NCI-H187 treated with DMSO at 0.1 percent for 48 hours (cell line): ENCODE measurements around the gene TBC1D8.

ENCODE experiments used
- DNase-seq: peaks from one replicate; lab custom pipeline; 2025; lab: John Stamatoyannopoulos, UW

Gene TBC1D8

DNA sequence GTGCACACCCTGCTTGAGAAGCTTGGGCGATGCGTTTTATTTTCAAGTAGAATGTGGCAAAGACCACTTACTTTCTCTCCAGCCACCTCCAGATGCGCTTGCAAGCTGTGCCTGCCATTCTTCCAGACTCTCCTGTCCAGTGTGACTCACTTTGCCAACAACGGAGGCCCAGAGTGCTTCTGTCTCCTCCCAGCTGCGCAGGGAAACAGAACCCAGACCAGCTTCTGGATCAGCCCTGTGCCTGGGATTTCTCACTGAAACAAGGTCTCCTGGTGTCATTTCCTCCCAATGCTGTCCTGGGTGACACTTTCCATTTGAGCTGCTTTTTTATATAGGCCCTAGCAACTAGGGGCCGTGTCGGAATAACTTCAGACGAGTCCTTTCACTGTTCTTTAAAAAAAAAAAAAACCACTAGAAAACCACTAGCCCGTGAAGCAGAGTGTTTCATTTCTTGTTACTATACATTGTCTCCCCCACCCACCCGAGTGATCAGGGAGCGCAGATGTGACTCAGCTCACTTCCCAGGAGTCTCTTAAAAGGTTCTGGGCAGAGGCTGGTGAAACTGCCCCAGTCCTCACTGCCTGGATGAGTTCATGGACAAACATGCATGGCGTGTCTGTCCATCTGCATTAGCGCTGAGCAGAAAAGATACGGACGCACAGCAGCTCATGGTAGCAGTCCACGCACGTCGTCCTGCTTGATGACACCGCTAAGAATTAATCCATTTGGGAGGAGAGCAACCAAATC lies 174.4 kb downstream of the TBC1D8 start:
- DNase-seq = no peak

DNA sequence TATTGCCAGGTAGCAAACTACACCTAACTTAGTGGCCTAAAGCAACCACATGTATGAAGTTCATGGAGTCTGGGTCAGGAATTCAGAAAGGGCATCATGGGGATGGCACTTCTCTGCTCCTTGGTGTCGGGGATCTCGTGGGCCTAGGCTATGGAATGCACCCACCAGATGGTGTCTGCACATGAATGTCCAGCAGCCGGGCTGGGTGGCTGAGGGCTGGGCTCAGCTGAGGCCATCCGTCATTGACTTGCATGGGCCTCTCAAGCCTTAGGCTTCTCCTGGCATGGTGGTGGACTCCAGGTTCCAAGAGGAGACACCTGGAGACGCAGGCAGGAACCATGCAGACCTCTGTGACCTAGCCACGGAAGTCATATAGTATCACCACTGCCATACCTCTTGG lies 175.1 kb downstream of the TBC1D8 start:
- no peak for DNase-seq

DNA sequence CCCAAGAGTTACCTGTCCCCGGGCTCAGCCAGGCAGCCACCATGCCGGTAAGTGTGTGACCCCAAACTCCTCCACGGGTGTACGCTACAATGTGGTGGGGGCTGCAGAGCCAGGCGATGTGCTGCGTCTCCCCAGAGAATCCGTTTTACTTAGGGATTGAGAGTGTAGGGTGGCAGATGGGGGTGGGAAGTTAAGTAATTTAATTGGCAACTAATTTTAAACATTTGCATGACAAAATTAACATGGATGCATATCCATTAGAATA lies 175.7 kb downstream of the TBC1D8 start:
- DNase-seq = no peak

DNA sequence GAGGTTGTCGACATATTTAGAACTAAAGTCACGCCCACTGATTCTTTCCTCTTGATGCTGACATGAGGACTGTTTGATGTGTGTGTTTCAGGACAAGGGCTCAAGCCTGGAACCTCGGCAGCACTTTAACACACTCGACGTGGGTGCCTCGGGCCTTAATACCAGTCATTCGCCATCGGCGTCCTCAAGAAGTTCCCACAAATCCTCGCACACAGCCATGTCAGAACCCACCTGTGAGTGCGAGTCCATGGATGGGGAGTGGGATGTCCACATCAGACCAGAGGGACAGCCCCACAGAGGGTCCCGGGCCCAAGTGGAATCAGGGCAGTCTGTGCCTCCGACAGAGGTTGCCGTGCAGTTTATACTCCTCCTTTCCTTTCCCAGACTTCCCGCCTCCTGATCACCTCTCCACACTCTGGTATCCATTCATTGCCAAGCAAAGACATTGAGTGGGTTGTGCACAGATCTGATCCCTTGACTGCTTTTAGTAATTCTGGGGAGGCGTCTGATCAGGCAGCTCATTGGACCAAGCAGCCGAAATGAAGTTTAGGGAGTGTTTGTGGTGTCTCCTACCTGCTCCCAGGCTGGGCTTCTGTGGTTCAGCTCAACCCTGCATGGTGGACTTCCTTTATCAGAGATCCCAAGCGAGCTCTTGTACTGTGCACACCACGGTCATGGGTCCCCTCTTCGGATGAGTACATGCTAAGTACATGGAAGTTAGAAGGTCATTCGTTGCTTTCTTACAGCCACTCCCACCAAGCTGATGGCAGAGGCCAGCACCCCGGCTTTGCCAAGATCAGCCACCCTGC lies 176.3 kb downstream of the TBC1D8 start:
- no peak for DNase-seq

DNA sequence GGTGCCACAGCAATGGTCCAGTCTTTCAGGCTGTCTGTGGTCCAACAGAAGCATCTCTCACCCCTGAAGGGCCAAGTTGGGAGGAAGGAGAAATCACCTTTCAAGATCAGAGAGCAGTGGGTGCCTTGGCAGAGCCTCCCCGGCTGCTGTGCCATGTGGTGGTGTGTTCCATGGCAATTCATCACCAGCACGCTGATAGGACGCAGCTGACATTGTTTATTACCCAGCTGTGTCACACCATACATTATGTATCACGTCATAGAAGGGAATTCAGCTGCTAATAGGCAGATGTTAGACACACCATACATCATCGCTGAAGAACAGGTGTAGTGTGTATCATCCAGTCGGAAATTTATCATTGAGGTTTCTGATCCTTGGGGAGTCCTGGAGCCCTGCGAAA lies 178.7 kb downstream of the TBC1D8 start:
- DNase-seq = no peak

DNA sequence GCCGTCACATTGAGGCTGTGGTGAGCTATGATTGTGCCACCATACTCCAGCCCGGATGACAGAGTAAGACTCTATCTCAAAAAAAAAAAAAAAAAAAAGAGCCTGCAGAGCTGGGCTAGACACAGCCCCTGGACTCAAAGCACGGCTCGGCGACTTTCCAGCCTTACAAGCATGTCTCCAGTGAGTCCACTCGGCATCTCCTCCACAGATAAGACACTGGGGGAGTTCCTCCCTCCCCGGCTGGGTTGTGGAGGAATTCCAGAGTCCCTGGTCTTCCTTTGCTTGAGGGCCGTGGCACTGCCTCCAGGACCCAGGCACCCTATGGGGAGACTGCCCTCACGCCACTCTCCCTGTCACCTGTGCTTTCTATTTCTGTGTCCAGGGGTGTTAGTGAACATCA lies 180.0 kb downstream of the TBC1D8 start:
- no peak for DNase-seq

DNA sequence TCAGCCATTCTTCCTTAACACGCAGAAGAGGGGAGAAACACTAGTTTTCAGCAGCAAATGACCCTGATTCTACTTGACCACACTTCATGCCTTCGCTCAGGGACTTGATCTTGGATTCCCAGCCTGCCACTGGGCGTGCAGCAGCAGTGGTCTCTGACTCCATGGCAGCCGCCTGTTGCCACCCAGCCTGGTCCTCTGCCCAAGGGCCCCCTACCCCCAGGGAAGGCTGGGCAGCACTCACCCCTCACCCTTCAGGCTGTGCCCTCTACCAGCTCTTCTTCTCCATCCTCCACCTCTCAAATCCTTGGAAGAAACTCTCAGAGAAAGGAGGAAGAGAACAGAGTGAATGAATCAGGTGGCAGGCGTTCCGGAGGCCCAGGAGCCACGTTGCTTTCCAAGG lies 181.2 kb downstream of the TBC1D8 start:
- DNase-seq = no peak

DNA sequence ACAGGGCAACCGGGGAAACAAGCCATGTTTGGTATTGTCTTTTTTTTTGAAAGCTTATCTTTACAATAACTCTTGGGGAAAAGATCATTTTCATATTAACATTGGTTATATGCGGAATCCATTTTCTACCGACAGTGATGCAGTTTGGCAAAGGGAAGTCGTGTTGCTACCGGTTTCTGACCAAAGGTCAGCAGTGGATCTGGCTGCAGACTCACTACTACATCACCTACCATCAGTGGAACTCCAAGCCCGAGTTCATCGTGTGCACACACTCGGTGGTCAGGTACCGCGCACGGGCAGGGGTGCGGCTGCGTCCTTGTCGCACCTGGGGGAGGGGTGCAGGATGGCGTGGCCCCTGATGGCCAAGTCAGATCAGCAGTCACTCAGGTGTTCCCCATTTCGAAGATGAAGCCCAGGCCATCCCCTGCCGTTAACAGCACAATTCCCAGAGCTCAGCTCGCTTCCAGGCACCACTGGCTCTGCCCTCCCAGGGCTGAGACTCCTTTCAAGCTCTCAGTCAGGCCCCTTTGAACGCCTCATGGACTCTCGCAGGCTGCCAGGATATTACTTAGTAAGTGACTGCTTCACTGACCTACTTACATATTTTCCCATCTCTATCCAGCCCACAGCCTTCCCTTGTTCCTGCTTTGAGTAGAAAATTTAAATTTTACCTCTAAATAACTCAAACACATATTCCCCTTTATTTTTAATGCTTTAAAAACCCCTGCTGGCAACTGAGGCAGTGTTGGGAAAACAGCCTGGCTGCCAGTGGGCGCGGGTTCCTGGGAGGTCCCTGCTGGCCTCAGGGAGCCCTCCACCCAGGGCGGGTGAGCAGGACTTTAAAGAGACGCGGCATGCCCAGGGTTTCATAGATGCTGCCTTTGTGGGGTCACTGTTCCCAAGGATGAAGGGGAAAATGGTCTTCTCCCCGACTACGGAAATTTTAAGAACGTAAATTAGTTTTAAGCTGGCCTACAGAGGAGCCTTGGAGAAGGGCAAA lies 182.7 kb downstream of the TBC1D8 start:
- DNase-seq = no peak

DNA sequence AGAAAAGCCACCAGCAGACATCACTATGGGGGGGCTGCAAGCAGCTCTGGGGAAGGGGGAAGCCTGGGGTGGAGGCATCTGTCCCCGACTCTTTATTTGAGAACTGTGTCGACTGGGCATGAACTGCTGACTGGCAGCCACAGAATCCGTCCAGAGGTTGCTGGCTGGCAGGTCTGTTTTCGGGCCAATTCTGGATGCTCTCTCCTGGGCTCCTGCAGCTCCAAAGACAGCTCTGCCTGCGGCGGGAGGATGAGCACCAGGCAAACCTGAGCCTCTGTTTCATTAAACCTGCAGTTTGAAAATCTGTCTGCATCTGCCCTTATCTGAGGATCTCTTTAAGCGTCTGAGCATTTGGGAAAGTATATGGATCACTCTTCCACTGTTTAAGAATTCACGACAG lies 183.5 kb downstream of the TBC1D8 start:
- no peak for DNase-seq

DNA sequence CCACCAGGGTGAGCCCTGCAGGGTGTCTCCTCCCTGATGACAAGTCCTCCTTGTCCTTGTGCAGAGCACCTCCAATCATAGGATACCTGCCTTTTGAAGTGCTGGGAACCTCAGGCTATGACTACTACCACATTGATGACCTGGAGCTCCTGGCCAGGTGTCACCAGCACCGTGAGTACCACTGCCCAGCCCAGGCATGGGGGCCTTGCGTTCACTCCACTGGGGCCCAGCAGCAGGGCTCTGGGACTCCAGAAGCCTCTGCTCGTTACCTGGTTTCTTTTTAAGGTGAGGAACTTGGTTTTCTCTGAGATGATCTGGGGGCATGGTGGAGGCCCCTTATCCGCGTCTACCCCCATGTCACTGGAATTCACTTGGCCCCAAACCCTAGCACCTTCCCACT lies 185.6 kb downstream of the TBC1D8 start:
- no peak for DNase-seq

DNA sequence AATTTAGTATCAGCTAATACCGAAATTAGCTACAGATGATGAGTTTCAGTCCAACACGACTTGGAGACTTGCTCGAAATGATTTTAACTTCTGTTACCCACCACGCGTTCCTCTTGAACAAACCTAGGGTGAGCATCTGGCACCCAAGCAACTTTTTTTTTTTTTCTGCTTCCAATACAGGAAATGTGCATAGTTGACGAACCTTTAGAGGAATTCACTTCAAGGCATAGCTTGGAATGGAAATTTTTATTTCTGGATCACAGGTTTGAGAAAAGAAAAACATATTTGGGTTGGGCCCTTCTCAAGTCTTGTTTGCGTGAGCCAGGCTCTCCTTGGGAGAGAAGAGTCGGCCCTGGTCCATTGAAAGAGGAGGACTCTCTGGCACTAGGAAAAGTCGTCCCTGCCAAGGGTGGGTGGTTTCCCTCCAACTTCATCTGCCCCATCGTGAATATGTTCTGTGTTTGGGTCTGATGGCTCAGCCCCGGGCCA lies 186.5 kb downstream of the TBC1D8 start:
- no peak for DNase-seq

DNA sequence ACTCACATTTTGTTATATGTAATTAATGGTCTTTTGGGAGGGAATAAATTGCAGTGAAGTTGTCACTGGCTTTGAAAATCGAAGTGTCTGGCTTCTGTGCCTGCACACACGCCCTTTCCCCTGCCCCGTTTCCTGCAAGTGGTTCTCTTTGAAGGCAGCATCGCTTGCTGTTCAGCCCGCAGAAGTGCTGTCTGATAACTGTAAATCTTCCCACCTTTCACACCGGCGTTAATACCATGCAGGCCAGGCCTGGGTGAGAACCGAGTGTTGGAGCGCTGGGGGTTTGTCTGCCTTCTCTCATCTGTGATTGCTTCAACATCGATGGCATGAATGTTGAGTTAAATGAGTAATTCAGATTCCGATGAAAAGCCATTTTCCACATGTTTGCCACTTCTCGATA lies 187.0 kb downstream of the TBC1D8 start:
- no peak for DNase-seq

DNA sequence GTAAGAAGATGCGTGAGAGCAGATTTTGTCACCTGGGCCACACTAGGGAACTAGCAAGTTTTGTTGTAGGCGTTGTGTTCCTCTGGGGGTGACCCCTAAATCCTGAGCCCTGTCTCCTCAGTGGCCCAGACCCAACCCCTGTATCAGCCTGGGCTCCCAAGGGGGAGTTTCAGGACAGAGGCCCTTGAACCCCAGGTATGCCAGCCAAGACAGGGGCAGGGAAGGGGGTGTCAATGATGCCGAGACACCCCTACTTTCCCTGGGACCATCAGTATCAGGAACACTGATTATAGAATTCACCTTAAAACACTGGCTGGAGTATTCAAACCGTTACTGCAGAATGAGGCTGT lies 188.2 kb downstream of the TBC1D8 start:
- no peak for DNase-seq

DNA sequence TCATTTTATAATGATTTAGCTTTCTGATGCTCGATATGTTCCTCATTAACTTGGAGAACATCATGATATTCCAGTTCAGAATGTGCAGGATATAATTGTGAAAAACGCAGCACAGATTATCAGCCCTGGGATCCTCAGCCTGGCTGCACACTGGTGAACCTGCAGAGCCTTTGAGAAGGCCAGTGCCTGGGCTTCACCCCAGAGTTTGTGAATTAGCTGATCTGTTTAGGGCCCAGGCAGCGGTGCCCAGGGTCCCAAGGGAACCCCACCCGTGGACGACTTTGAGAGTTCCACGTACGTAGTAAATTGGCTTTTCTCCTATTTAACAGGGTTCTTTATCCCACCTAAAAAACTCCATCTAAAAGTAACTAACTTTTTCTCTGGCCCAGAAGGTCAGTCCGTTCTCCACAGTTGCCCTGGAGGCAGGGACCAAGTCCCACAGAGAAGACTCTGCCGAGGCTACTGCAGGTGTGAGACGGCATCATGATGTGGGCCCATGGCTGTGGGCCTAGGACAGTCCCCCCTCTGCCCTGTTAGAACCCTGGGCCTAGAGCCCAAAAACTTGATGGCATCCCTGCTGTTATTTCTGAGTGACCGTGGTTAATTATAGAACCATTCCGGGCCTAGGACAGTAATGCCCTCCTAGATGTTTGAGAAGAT lies 188.7 kb downstream of the TBC1D8 start:
- DNase-seq = no peak

DNA sequence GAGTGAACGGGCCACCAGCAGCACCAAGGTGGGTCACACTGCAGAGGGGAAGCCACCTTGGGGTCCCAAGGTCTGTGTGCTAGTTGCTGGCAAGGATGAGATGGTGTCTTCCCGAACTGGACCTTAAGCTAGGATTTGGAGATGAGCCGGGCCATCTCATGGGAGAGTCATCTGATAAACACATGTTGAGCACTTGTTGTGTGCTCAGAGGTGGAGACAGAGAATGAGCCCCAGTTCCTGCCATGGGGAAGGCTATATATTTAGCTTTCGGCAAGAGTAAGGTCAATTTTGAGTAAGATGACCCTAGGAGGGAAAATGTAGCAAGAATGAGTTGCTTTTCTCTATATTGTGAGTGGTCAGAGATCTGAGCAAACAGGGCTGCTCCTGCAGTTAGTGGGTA lies 190.5 kb downstream of the TBC1D8 start:
- no peak for DNase-seq

DNA sequence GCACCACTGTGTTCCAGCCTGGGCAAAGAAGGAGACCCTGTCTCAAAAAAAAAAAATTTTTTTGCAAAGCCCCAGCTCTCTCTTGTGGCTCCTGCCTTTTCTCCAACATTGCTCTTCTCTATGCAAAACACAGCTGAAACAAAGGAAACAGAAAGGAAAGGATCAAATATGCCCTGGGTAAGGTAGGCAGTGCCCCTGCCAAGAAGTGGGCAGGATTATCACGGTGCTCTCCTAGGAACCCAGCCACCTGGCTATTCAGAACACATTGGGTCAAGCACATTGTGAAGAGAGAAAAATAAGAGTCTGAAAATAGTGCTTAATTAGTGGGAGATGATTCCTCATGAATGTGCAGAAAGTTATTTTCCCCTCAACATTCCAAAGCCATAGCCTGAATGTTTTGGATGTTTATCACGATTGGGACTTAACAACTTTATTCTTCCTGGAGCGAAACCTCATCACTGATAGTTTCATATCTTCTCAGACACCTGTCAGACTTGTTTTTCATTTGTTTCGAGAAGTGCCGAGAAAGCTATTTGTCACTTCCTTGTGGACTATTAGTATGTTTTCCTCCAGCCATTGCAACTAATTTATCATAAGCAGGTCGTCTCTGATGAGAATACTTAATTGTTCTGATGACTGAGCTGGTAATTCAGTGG lies 191.8 kb downstream of the TBC1D8 start:
- no peak for DNase-seq

DNA sequence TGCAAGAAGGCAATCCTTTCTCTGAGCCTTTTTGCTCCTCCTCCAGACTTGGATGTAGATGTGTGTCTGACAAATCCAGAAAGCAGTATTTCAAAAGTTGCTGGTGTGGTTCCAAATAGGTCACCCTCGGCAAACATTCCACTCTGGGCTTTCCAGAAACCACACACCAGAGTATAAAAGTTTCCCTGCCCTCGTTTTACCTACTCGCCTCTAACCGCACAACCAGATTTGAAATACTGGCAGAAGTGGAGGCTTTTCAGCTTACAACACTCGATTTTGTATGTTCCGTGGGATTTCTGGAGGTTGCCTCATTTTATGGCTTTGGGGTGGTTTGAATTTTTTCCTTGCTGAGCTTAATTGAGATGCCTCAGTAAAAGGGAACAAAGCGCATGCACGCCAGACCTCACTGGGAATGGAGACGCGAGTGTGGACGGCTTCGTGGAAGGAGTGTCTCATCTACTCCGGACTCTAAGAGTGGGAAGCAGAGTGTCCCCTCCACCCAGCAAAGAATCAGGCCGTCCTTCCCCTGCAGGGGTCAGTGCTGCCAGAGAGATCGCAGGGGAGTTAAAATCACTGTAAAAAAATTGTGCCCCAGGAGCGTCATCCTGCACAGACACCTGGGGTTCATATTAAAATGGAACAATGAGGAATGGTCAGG lies 193.1 kb downstream of the TBC1D8 start:
- no peak for DNase-seq
